NCI-H510A (cell line): Measurements from ENCODE around the gene LIMS2.

ENCODE experiments used
- DNase-seq: peaks from one replicate; lab custom pipeline; 2025; lab: John Stamatoyannopoulos, UW

The LIMS2 gene

DNA sequence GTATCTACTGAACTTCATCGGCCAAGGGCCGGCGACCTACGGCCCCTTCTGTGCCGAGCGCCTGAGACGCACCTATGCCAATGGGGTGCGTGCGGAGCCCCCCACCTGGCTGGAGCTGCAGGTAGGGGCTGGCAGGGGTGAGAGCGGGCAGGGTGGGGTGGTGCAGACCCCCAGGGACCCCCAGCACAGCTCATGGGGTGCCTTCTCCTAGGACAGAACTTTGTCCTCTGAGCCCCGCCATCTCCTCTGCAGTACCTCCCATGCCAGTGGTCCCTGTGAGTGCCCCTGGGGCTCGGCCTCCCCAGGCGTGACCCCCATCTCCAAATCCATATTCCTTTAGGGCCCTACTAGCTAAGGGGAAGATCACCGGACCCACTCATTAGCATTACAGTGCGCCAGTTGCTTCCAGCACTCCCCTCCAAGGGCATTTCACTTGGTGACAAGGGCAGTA lies 53.3 kb downstream of the LIMS2 start:
- no peak for DNase-seq

GRCh38 chr2:127620866-127621265 lies 54.5 kb downstream of the LIMS2 start:
- no peak for DNase-seq

DNA sequence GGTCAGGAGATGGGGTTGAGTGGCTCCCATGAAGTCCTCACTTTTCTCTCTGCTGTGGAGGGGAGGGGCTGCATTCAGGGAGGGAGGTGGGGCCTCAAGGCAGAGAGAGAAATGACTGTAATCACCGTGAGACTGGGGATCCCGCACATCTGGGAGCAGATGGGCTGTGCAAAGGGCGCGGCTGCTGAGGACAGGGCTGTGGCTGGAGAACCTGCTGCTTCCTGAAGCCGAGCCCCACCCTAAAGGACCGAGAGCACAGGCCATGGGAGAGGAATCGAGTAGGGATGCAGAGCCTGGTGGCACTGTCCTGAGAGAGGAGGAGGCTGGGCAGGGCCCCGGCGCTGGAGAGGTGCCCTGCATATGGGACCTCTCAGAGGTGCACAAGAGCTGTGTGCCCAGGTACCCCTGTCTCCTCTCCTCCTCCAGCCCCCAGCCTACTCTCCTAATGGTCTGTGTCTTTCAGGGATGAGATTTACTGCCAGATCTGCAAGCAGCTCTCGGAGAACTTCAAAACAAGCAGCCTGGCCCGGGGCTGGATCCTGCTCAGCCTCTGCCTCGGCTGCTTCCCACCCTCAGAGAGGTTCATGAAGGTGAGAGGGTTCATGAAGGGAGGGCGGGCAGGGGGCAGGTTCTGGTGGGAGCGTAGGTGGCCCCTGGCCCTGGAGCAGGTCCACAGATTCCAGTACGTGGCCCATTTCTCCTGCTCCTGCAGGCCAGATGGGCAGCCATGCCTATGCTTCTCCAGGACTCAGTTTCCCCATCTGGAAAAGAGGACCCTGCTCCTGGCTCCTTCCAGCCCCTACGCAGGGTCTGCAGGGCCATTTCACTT lies 55.2 kb downstream of the LIMS2 start:
- DNase-seq = no peak

GRCh38 chr2:127619203-127619590 lies 56.1 kb downstream of the LIMS2 start:
- DNase-seq = no peak

DNA sequence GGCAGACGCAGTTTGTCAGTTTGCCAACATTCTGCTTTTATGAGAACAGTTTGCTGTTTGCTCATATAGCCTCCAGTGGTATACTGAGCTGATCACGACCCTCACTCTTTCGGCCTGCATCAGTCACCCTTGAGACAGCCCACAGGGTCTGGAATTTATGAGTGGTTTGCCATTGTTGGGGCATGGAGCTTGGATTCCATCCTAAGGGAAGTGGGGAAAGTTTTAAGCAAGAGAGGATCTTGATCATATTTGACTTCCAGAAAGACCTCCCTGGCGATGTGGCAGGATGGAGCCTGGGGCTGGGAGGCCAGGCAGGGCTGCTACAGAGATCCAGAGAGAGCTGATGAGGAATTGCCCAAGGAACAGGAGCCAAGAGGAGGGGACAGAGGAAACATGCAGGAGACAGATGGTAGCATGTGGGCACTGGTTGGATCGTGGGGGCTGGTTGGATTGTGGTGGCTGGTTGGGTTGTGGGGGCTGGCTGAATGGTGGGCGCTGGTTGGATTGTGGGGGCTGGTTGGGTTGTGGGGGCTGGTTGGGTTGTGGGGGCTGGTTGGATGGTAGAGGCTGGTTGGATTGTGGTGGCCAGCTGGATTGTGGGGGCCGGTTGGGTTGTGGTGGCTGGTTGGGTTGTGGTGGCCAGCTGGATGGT lies 56.7 kb downstream of the LIMS2 start:
- no peak for DNase-seq

DNA sequence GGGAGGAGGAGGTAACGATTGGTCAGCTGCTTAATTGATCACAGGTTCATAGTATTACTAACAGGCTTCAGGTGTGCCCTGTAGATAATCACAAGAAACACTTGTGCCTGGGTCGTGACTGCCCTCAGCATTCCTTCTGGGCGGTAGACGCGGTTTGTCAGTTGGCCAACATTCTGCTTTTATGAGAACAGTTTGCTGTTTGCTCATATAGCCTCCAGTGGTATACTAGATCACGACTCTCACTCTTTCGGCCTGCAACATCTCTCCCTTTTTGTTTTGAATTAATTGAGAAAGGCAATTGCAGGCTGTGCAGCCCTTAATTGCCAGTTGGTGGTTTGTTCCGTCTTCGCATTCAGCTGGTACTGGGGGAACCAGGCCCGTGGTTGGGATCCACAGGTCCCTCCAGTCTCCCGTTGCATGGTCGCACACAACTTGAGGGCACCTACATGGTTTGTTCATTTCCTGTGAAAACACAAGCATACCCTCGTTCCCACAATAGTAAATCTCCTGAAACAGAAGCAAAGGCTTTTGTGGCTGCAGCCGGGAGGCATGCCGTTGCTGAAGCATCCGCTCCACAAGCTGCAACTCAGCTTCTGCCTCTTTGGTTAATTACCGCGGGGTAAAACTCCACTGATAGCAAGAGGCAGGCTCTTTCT lies 59.7 kb downstream of the LIMS2 start:
- DNase-seq = no peak

DNA sequence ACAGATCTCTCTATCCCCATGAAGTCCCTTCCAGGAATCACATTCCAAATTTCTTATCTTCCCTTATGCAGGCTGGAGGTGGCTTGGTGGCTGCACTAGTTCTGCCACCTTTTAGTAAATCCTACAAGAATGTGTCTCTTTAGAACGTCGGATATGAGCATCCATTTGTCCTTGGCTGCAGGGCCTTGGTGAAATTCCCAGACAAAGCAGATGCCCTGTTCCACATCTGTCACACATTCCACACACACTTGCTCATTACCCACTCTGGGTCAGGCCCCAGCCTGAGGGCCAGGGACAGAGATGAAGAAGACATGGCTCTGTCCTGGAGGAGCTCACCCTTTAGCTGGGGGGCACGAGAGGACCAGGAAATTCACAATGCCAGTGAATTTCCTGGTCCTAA lies 60.6 kb downstream of the LIMS2 start:
- DNase-seq = no peak

- DNase-seq = no peak
Measured at GRCh38 chr2:127614246-127614645, 61.1 kb downstream of the LIMS2 start.

- DNase-seq = no peak
Measured at GRCh38 chr2:127612111-127612822, 63.1 kb downstream of the LIMS2 start.

DNA sequence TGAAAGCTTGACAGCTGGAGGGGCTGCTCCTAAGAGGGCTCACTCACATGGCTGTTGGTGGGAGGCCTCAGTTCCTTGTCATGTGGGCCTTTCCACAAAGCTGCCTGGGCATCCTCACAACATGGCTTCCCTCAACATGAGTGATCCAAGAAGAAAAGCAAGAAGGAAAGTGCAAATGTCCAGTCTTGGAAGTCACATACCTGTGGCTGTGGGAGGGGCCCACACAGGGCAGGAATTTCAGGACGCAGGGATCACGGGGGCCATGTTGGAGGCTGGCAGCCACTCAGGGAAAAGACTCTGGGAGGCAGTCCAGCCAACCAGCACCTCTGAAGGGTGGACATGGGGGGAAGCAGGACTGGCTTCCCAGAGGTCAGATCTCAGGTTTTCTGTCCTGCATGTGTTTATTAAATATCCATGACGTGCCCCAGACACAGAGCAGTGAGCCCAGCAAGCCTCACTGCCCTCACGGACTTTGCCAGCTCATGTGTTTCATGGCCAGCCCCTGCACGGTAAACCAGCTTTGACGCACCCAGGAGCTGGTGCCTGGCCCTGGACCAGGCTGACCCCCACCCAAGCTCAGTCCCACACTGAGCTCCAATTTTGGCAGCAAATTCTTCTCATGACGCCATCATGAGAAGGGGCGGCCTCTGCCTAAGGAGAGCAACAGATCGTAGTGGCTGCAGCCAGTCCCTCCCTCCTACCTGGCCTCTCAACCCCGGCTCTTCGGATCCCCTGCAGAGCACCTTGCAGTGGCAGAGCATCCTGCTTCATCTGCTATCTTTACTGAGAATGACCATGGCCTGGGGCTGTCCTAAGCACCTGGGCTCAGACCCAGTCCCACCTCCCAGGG lies 64.0 kb downstream of the LIMS2 start:
- DNase-seq = no peak

DNA sequence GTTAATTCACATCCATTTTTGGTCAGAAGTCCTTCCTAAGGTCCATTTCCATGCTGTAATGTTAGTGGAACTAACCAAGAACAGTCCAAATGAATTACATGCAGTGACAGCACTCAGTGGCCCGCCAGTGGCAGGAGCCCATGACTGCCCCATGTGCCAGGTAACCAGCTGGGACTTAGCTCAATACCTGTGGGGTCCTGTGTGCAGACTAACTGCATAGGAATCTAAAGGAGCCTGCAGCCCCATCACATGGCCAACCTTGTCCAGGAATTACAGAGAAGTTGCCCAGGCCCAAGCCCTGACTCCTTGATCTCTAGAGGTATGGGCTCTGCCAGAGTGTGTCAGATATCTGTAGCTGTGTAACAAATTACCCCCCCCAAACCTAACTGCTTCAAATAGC lies 64.8 kb downstream of the LIMS2 start:
- no peak for DNase-seq

- no peak for DNase-seq
Measured at GRCh38 chr2:127609818-127610217, 65.5 kb downstream of the LIMS2 start.

DNA sequence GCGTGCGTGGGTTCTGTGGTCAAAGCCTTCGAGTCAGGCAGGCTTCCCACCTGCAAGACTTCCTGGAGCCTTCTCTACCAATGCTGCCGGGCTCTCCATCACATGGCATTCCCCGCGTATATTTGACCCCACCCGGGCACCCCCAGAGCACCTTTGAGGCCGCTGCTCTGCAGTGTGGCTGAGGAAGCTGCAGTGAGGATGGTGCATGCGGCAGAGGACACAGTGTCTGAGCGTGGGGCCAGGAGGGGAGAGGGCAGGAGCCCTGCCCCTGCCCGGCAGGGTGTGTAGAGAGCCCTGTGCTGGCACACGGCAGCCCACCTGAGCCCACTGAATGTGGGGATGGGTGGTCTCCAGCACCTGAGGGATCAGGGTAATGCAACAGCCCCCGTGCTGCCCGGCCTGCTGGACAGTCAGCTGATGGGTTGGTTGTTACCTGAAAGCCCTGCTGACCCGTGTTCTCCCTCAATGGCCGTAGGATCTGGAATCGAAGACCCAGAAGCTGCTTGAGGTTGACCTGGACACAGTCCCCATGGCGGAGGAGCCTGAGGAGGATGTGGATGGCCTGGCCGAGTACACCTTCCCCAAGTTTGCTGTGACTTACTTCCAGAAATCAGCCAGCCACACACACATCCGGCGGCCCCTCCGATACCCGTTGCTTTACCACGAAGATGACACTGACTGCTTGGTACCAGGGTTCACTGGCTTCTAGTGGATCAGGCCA lies 66.1 kb downstream of the LIMS2 start:
- DNase-seq = no peak

DNA sequence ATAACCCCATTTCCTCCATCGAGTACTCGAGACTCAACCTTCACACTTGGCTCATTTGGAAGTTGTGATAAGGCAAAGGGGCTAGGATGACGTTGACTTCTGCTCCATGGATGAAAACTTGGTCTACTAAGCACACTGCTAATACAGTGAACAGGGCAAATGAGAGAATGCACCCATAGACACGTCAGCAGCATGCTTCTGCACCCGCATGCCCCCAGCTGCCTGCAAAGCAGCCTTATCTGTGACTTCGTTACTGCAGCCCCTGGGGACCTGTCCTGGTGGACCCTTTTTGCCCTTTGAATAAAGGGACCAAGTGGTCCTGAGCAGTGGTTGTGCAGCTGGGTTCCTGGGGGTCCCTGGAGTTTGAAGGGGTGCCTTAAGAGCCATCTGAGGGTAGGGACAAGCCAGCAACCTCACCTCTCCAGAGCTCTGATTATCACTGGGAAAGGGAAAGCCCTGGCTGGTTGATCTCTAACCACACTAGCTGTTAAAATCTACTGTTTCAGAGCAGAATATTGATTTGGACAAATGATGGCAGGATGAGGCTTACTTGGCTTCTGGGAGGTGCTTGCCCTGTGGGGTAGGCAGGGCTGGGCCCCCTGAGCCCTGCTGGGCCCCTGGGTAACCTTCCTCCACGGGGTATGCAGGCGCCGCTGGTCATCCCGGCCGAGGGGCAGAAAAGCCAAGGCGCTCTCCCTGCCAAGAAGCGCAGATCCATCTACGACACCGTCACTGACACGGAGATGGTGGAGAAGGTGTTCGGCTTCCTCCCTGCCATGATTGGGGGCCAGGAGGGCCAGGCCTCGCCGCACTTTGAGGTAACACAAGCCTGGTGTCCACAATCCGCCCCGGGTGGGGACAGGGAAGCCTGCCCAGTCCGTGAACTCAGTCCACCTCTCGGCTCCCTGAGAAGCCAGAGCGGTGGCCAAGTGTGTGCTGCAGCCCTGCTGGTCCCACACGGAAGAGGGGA lies 67.0 kb downstream of the LIMS2 start:
- no peak for DNase-seq

DNA sequence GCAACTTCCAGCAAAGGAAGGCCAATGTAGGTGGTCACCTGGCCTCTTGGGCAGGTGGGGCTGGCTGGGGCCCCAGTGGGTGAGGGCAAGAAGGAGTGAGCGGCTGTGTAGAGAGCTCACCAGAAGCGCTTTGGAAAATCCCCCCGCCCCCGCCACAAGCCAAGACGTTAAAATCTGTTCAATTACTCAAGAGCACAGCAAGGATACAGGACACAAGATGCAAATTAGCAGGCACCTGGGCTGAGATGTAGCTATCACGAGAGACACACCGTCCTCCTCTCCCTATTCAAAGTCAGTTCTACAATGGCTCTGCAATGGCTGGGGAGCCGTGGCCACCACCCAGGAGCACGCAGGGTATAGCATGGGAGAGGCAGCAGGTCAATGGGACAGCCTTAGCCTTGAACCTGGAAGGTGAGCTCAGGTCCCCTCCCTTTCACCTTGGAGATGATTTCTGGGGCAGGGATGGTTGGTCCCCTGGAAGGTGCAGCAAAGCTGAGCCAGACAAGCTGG lies 67.9 kb downstream of the LIMS2 start:
- no peak for DNase-seq

DNA sequence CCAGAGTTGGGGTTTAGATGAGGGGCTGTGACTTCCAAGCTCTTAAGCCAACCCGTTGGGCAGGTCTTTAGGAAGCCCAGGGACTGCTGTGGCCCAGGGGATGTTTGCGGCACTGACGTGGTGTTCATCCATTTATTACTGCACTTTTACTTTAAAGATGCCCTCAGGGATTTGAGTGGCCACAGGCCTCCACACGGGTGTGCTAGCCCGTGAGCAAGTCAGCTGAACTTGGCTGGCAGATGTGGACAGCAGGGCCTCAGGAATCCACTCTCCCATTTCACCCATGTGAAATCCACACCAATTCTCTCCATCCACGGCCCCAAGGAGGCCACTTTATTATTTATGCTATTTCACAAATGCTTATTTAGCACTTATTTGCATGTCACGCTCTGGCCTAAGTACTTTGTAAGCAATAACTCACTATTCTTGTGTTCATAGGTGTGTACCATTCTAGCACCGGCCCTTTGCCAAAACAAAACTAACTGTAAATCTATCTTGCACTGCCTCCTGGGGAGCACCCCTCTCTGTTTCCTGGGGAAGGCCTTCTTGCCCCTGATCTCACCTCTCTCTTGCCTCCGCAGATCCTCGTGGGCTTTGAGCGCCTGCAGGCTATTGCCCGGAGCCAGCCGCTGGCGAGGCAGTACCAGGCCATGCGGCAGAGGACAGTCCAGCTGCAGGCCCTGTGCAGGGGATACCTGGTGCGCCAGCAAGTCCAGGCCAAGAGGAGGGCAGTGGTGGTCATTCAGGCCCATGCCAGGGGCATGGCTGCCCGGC lies 68.5 kb downstream of the LIMS2 start:
- no peak for DNase-seq

DNA sequence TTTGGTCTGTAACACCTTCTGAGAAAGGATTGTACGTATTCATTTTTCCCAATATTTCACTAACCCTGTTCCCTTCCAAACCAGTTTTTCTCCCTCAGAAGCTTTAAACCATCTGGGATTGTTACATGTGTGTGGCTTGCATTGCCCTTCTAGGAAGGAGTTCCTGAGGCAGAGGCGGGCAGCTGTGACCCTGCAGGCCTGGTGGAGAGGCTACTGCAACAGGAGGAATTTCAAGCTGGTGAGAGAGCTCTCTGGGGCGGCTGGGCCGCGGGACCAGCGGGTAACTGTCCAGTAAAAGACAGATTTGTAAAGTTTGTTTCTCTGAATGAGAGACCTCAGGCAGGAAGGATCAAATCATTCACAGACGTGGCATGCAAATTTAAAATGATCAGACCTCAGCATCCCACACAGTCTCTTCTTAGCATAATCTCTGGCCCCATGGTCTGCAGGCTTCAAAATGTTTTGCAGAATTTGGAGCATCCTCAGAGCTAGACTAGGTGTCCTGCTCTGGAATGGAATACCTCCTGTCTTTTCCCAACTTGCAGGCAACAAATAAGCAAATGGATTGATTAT lies 69.6 kb downstream of the LIMS2 start:
- no peak for DNase-seq

DNA sequence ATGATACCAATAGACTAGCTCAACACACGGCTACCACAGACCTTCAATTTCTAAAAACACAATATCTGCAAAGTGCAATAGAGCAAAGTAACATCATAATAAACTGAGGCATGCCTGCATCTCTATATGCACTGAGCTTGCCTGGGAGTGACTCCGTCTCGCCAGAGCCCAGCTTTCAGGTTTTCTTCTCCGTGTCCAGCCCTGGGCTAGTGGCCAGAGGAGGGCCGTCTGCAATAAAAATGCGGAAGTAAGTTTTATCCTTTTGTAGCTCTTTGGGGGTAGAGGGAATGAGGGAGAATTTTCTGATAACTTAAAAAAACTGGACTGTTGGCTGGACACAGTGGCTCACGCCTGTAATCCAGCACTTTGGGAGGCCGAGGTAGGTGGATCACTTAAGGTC lies 70.3 kb downstream of the LIMS2 start:
- DNase-seq = no peak
